22Rv1 (cell line): ENCODE measurements around the gene GPC6.

Experiments
- H3K27ac ChIP-seq: fragments of 450-650 bp; 2 replicates; pipeline ENCODE4 v1.5.1; 2017
- ZFX ChIP-seq: fragments of 450-650 bp; IDR thresholded peaks from 2 replicates; pipeline ENCODE4 v1.6.1; 2017; ENCODE audit warnings: antibody characterized with exemption, borderline replicate concordance
- TF ChIP-seq, protein P1 (sequence below): fragments of 450-650 bp; IDR thresholded peaks from 2 replicates; pipeline ENCODE4 v1.5.1; 2017; ENCODE audit warnings: mild to moderate bottlenecking

GPC6 gene

DNA sequence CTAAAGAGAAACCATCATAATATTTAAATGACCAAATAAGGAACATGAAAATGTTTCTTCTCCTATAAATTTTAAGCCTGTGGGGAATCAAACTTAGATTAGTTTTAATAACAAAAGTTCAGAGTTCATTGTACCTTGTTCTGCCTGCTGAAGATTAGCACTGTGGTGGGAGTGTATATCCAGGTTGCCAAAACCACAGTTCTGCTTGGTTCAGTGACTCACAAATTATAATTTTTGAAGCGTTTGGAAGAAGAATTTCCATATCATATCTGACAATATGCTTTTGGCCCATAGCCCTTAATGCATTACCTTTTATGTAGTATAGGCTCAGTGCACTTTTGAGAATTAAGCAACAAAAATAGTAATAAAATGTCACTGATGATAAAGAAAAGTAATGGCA, 545.2 kb downstream of the GPC6 start:
- H3K27ac ChIP-seq: no peak overlapping the region
- TF ChIP-seq, protein P1, sequence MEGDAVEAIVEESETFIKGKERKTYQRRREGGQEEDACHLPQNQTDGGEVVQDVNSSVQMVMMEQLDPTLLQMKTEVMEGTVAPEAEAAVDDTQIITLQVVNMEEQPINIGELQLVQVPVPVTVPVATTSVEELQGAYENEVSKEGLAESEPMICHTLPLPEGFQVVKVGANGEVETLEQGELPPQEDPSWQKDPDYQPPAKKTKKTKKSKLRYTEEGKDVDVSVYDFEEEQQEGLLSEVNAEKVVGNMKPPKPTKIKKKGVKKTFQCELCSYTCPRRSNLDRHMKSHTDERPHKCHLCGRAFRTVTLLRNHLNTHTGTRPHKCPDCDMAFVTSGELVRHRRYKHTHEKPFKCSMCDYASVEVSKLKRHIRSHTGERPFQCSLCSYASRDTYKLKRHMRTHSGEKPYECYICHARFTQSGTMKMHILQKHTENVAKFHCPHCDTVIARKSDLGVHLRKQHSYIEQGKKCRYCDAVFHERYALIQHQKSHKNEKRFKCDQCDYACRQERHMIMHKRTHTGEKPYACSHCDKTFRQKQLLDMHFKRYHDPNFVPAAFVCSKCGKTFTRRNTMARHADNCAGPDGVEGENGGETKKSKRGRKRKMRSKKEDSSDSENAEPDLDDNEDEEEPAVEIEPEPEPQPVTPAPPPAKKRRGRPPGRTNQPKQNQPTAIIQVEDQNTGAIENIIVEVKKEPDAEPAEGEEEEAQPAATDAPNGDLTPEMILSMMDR: no peak
- no peak for TF ChIP-seq ZFX

DNA sequence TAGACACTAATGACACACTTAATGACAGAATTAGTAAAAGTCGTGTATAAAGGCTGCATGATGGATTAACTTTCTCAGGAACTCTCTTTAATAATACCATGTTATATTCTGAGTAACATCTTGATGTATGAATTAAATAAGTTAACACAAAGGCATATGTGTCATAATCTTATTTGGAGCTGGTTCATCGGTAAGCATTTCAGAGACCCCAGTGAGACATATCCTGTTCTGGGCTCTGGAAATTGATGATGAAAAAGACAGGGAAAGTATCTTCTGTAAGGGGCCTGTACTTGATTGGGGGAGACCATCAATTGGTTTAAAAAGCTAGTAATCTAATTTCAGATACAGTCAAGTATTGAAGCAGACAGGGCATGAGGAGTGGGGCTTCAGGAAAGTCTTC, 547.9 kb downstream of the GPC6 start:
- TF ChIP-seq, protein P1: no peak
- TF ChIP-seq ZFX: no peak

DNA sequence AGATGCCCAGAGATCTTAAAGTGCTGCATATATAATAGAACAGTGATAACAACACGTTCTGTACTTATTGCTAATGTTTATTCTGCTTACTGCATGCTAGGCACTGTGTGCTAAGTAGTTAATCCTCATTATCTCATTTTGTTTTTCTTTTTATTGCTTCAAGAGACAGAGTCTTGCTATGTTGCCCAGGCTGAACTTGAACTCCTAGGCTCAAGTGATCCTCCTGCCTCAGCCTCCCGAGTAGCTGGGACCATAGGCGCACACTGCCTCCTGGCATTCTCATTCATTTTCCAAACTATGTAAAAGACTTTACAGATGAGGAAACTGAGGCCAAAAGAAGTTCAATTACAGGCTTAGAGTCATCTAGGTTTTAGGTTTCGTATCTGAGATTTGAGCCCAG, 548.4 kb downstream of the GPC6 start:
- TF ChIP-seq, protein P1: no peak
- no peak for TF ChIP-seq ZFX
- H3K27ac ChIP-seq: no peak overlapping the region

More for the DNA sequence above, 547.9 kb downstream of the GPC6 start:
- no peak overlapping the region for H3K27ac ChIP-seq

DNA sequence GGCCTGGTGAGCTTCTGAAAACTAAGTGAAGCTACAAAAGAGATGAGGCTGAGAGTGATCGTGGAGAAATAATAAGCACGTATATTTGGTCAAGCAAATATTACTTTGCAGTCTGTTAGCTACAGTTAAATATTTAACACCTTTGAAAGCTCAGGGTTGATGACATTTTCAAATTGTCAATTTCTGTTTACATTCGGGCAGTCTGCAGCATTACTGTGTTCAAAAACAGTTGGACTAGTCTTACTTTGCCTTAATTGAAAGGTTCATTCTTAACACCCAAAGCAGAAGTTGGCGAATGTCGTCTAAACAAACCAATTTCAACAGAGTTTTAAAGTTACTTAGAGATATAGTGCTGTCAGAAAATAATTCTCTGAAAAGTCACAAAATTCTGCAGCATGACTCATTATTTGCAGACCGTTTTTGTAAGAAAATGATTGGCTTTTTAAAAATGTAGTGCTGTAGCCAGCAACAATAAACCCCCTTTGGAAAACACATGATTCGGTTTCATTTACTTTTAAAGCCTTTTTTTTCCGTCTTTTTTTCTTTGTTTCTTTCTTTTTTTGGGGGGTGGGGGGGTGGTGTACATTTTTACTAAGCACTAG, 549.0 kb downstream of the GPC6 start:
- no peak overlapping the region for H3K27ac ChIP-seq
- TF ChIP-seq, protein P1: no peak
- TF ChIP-seq ZFX: no peak

DNA sequence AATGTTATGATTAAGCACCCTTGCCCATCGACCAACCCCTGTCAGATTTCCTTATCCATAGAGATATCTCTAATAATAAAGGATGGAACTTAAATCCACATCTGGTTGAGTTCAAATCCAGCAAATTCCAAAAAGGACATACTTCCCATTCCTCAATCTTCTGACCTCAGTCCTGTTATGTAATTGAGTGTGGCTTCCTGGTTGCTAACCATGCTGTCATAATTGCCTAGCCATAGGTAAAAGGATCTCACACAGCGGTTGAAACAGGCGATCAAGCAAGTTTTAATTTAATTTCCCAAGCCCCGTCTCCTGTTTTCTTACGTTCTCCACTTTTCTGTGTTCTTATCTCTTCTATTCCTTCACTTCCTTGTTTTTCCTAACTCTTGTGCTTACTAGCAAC, 550.3 kb downstream of the GPC6 start:
- H3K27ac ChIP-seq: no peak overlapping the region
- TF ChIP-seq, protein P1: no peak
- TF ChIP-seq ZFX: no peak

DNA sequence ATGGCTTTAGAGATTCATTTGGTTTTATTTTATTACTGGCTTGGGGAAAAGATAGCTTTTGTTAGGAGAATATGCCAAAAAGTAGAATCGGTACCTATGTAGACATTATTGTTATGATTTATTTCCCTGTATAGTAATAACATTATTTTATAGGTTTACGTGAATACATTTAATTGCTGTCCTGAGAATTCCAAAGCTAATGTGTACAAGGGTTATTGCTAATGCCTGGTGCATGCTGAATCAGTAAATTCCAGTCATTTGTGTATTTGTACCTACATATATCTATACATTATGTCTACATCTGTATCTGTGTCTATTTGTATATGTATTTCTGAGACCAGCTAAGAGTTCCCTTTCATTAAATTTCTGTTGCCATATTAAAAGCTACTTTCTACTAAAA, 550.9 kb downstream of the GPC6 start:
- no peak overlapping the region for H3K27ac ChIP-seq
- TF ChIP-seq, protein P1: no peak
- no peak for TF ChIP-seq ZFX

DNA sequence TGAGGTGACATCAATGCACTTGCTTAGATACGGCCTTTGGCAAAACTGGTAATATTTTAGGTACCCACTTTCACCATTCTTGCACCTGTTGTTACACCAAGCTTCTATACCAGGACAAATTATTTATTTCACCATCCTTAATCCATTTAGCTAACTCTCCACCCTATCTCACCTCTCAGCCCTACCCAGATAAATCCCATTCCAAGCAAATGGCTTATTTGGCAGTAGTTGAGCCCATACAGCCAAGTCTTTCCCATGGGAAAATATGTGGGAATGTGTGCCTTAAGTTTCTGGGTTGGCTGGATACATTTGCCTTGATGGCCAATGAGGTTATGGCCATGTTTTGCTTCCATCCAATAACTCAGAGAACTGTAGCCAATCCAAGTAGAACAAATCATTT, 551.9 kb downstream of the GPC6 start:
- TF ChIP-seq, protein P1: no peak
- no peak for TF ChIP-seq ZFX
- no peak overlapping the region for H3K27ac ChIP-seq
